ENCODE data around the gene CCNYL1.

Gene CCNYL1

GRCh38 chr2:207697411-207697810 lies 14.0 kb upstream of the CCNYL1 start:
- TF ChIP-seq ZFP3 (CRISPR knock-in tag; IDR thresholded peaks at IDR 0.05) (no peak), ZC3H10 (CRISPR knock-in tag; IDR thresholded peaks at IDR 0.05) (no peak), TOX (CRISPR knock-in tag; IDR thresholded peaks at IDR 0.05; ENCODE audit: borderline replicate concordance) (no peak), POU6F1 (CRISPR knock-in tag; IDR thresholded peaks at IDR 0.05; ENCODE audit: borderline replicate concordance, low read depth) (no peak), BACH2 (CRISPR knock-in tag; IDR thresholded peaks at IDR 0.05; ENCODE audit: borderline replicate concordance) (no peak), ZFP30 (CRISPR knock-in tag; IDR thresholded peaks at IDR 0.05) (no peak), RARB (CRISPR knock-in tag; IDR thresholded peaks at IDR 0.05) (no peak)
- TF ChIP-seq, protein P1, sequence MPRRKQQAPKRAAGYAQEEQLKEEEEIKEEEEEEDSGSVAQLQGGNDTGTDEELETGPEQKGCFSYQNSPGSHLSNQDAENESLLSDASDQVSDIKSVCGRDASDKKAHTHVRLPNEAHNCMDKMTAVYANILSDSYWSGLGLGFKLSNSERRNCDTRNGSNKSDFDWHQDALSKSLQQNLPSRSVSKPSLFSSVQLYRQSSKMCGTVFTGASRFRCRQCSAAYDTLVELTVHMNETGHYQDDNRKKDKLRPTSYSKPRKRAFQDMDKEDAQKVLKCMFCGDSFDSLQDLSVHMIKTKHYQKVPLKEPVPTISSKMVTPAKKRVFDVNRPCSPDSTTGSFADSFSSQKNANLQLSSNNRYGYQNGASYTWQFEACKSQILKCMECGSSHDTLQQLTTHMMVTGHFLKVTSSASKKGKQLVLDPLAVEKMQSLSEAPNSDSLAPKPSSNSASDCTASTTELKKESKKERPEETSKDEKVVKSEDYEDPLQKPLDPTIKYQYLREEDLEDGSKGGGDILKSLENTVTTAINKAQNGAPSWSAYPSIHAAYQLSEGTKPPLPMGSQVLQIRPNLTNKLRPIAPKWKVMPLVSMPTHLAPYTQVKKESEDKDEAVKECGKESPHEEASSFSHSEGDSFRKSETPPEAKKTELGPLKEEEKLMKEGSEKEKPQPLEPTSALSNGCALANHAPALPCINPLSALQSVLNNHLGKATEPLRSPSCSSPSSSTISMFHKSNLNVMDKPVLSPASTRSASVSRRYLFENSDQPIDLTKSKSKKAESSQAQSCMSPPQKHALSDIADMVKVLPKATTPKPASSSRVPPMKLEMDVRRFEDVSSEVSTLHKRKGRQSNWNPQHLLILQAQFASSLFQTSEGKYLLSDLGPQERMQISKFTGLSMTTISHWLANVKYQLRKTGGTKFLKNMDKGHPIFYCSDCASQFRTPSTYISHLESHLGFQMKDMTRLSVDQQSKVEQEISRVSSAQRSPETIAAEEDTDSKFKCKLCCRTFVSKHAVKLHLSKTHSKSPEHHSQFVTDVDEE (CRISPR knock-in tag; IDR thresholded peaks at IDR 0.05), result no peak
- TF ChIP-seq, protein P2, sequence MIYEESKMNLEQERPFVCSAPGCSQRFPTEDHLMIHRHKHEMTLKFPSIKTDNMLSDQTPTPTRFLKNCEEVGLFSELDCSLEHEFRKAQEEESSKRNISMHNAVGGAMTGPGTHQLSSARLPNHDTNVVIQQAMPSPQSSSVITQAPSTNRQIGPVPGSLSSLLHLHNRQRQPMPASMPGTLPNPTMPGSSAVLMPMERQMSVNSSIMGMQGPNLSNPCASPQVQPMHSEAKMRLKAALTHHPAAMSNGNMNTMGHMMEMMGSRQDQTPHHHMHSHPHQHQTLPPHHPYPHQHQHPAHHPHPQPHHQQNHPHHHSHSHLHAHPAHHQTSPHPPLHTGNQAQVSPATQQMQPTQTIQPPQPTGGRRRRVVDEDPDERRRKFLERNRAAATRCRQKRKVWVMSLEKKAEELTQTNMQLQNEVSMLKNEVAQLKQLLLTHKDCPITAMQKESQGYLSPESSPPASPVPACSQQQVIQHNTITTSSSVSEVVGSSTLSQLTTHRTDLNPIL (CRISPR knock-in tag; IDR thresholded peaks at IDR 0.05; ENCODE audit: low read depth), result no peak
- no peak for ATAC-seq

DNA sequence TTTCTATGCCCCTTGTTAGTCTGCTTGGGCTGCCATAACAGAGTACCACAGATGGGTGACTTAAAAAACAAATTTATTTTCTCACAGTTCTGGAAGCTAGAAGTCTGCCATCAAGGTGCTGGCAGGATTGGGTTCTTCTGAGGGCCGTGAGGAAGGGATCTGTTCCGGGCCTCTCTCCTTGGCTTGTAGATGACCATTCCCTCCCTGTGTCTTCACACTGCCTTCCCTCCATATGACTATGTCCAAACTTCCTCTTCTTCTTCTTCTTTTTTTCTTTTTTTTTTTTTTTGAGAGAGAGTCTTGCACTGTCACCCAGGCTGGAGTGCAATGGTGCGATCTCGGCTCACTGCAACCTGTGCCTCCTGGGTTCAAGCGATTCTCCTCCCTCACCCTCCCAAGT lies 13.1 kb upstream of the CCNYL1 start:
- ATAC-seq, result no peak
- TF ChIP-seq ZC3H10 (CRISPR knock-in tag; IDR thresholded peaks at IDR 0.05), result no peak
- no peak for TF ChIP-seq OSR1 (CRISPR knock-in tag; IDR thresholded peaks at IDR 0.05)
- no peak for TF ChIP-seq GLIS3 (CRISPR knock-in tag; IDR thresholded peaks at IDR 0.05)
- no peak for TF ChIP-seq TCF4 (CRISPR knock-in tag; IDR thresholded peaks at IDR 0.05; ENCODE audit: borderline replicate concordance)
- TF ChIP-seq, protein P3, sequence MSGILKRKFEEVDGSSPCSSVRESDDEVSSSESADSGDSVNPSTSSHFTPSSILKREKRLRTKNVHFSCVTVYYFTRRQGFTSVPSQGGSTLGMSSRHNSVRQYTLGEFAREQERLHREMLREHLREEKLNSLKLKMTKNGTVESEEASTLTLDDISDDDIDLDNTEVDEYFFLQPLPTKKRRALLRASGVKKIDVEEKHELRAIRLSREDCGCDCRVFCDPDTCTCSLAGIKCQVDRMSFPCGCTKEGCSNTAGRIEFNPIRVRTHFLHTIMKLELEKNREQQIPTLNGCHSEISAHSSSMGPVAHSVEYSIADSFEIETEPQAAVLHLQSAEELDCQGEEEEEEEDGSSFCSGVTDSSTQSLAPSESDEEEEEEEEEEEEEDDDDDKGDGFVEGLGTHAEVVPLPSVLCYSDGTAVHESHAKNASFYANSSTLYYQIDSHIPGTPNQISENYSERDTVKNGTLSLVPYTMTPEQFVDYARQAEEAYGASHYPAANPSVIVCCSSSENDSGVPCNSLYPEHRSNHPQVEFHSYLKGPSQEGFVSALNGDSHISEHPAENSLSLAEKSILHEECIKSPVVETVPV (CRISPR knock-in tag; IDR thresholded peaks at IDR 0.05), result no peak
- TF ChIP-seq BACH2 (CRISPR knock-in tag; IDR thresholded peaks at IDR 0.05; ENCODE audit: borderline replicate concordance), result no peak
- no peak for TF ChIP-seq TOX (CRISPR knock-in tag; IDR thresholded peaks at IDR 0.05; ENCODE audit: borderline replicate concordance)
- TF ChIP-seq SNAI2 (CRISPR knock-in tag; IDR thresholded peaks at IDR 0.05), result no peak
- no peak for TF ChIP-seq ARNTL (CRISPR knock-in tag; IDR thresholded peaks at IDR 0.05; ENCODE audit: borderline replicate concordance, low read depth)
- no peak for TF ChIP-seq ESRRG (CRISPR knock-in tag; IDR thresholded peaks at IDR 0.05)
- TF ChIP-seq, protein P1 (CRISPR knock-in tag; IDR thresholded peaks at IDR 0.05), result no peak
- no peak for TF ChIP-seq POU6F1 (CRISPR knock-in tag; IDR thresholded peaks at IDR 0.05; ENCODE audit: borderline replicate concordance, low read depth)
- no peak for TF ChIP-seq PATZ1 (CRISPR knock-in tag; IDR thresholded peaks at IDR 0.05; ENCODE audit: borderline replicate concordance)
- TF ChIP-seq RARB (CRISPR knock-in tag; IDR thresholded peaks at IDR 0.05), result no peak
- no peak for TF ChIP-seq ZNF565 (CRISPR knock-in tag; conservative IDR thresholded peaks at IDR 0.05; ENCODE audit: low read depth)
- TF ChIP-seq ZNF70 (CRISPR knock-in tag; IDR thresholded peaks at IDR 0.05), result no peak
- TF ChIP-seq, protein P2 (CRISPR knock-in tag; IDR thresholded peaks at IDR 0.05; ENCODE audit: low read depth), result no peak
- TF ChIP-seq ZNF8 (CRISPR knock-in tag; IDR thresholded peaks at IDR 0.05), result no peak
